IPS-NIHi7 (cell line): ENCODE measurements around the gene R3HDM4.

Source experiments
- DNase-seq: peaks from one replicate; pipeline ENCODE4 v3.0.0; 2012; ENCODE audit warnings: mixed read lengths; ENCODE audit errors: extremely low spot score

The R3HDM4 gene

GRCh38 chr19:947707-948539 lies 34.9 kb upstream of the R3HDM4 start:
- DNase-seq, result no peak

GRCh38 chr19:947090-947706 lies 34.2 kb upstream of the R3HDM4 start:
- DNase-seq, result no peak

- DNase-seq, result no peak
Measured at GRCh38 chr19:945401-946252, 32.6 kb upstream of the R3HDM4 start.

GRCh38 chr19:944663-945241 lies 31.7 kb upstream of the R3HDM4 start:
- no peak for DNase-seq

GRCh38 chr19:944171-944567 lies 31.1 kb upstream of the R3HDM4 start:
- DNase-seq, result no peak

GRCh38 chr19:943551-944170 lies 30.6 kb upstream of the R3HDM4 start:
- DNase-seq, result no peak

GRCh38 chr19:942133-942645 lies 29.2 kb upstream of the R3HDM4 start:
- no peak for DNase-seq

- DNase-seq, result no peak
Measured at GRCh38 chr19:941292-942132, 28.5 kb upstream of the R3HDM4 start.

- no peak for DNase-seq
Measured at GRCh38 chr19:940591-941291, 27.7 kb upstream of the R3HDM4 start.

- no peak for DNase-seq
Measured at GRCh38 chr19:939922-940321, 26.9 kb upstream of the R3HDM4 start.

- no peak for DNase-seq
Measured at GRCh38 chr19:939439-939838, 26.4 kb upstream of the R3HDM4 start.

GRCh38 chr19:938233-938923 lies 25.4 kb upstream of the R3HDM4 start:
- DNase-seq, result no peak

- DNase-seq, result no peak
Measured at GRCh38 chr19:937259-937694, 24.3 kb upstream of the R3HDM4 start.

GRCh38 chr19:936175-936546 lies 23.1 kb upstream of the R3HDM4 start:
- no peak for DNase-seq

GRCh38 chr19:934865-935479 lies 22.0 kb upstream of the R3HDM4 start:
- no peak for DNase-seq

- DNase-seq, result no peak
Measured at GRCh38 chr19:934197-934840, 21.3 kb upstream of the R3HDM4 start.

- no peak for DNase-seq
Measured at GRCh38 chr19:933553-933882, 20.5 kb upstream of the R3HDM4 start.
